COLO829 (cell line): ENCODE measurements around the gene POMT1.

ENCODE experiments used
- DNase-seq: peaks from one replicate; pipeline ENCODE4 v3.0.0; 2012; ENCODE audit warnings: low spot score

POMT1 gene

GRCh38 chr9:131554843-131555351 lies 52.2 kb downstream of the POMT1 start:
- DNase-seq, result no peak

GRCh38 chr9:131555841-131556673 lies 53.3 kb downstream of the POMT1 start:
- DNase-seq, result no peak

GRCh38 chr9:131557855-131558548 lies 55.3 kb downstream of the POMT1 start:
- DNase-seq, result no peak

GRCh38 chr9:131559421-131560000 lies 56.8 kb downstream of the POMT1 start:
- DNase-seq, result no peak

- DNase-seq, result no peak
These were observed 59.6 kb downstream of the POMT1 start for GRCh38 chr9:131562032-131562959.

GRCh38 chr9:131565369-131565768 lies 62.7 kb downstream of the POMT1 start:
- no peak for DNase-seq

GRCh38 chr9:131566158-131566557 lies 63.4 kb downstream of the POMT1 start:
- no peak for DNase-seq

GRCh38 chr9:131567910-131568309 lies 65.2 kb downstream of the POMT1 start:
- no peak for DNase-seq
